ENCODE results near the gene SPATA12.
A peak's percentile ranks its signal among the peaks of the same experiment; 100 is the strongest.
"Not testable (repeated sequence)": the region's sequence is repeated elsewhere in the genome, so short reads cannot be mapped to it uniquely, and the experiment has no call there.

Gene SPATA12

DNA sequence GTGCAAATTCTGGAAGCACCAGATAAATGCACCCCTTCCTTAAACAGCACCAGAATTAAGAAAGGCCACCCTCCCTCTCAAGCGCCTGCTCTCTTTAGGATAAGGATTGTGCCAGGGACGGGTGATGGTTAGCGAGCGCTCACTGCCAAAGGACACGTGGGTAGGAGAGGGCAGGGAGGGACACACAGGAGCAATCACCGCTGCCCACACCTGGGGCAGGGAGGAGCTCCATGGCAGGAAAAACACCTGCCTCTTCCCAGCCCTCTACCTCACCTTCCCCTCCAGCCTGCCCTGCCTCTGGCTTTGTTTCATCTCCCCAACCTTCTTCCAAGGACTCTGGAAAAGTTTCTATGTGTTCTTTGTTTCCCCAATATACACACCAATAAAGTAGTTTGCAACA lies 7.3 kb upstream of the SPATA12 start:
- DNase-seq: no peak

DNA sequence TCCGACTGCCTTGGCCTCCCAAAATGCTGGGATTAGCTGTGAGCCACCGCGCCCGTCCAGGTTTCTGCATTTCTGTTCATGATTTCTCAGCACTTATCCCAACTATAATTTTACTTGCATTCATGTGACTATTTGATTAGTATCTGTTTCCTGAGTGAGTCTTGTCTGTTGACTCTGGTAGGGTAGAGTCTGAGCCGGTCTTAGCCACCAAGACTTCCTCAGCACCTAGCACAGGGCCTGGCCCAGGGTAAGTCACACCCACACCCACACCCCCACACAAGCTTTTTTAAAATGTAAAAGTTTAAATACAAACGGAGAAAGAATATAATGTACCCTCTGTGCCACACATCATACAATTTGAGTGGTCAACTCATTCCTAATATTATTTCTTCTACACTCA lies 3.1 kb upstream of the SPATA12 start:
- no peak for DNase-seq

DNA sequence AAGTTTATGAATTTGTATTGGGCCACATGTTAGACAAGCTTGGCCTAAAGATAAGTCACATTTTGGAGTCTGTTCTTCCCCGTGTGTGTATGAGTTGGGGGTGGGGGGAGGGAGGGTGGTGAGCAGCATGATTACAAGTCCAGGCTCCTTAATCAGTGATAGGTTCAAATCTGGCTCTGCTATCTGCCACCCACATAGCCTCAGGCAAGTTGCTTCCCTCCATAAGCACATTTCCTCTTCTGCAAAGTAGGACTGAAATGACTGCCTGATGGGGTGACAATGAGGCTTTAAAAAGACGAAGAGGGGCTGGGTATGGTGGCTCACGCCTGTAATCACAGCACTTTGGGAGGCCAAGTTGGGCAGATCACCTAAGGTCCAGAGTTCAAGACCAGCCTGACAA lies 1.1 kb upstream of the SPATA12 start:
- DNase-seq: peak; percentile 62

DNA sequence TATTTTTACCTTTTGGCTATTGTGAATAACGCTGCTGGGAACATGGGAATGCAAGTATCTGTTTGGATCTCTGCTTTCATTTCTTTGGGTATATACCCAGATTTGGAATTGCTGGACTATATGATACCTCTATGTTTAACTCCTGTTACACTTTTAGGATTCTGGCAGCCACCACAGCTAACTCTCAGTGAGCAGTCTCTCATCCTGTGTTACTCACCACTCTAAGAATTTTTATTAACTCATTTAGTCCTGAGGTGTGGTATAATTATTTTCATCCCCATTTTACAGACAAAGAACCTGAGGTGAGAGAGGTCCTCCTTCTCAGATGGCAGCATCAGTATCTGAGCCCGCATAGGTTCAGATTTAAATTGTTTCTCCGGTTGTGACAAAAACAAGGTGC lies 1.1 kb downstream of the SPATA12 start:
- DNase-seq: no peak

DNA sequence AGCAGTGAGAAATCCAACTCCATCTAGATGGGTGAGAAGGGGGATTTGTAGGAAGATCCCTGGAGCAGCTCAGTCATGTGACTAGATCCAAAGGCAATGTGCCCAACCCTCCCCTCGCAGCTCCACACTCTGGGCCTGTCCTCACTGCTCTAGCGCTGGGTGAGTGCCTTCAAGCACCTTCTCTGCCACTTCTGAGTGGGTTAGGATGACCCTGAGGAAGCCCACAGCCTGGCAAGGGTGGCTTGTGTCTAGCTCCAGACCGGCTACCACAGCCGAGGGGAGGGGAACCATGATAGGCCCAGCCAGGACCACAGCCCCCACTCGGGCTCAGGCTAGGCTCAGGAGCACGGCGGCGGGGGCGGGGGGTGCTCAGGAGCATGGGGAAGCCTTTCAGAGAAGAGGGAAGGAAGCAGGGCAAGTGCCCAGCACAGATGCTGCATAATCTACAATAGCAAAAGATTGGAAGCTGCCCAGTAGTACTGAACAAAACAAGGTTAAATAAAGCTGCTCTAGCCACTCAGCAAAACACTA lies 1.7 kb downstream of the SPATA12 start:
- DNase-seq: no peak

DNA sequence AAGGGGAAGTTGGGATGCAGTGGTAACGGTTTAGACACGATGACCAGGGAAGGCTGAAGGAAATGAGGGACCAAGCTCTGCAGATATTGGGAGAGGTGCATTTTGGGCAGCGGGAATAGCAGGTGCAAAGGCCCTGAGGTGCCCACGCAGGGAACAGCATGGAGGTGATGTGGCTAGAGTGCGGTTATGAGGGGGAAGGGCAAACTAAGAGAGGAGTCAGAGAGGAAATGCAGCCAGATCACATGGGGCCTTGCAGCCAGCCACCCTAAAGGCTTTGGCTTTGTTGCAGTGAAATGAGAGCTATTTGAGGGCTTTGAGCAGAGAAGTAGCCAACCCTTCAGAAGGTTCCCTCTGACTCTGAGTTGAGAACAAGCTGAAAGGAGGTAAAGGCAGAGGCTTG lies 2.6 kb downstream of the SPATA12 start:
- DNase-seq: no peak

DNA sequence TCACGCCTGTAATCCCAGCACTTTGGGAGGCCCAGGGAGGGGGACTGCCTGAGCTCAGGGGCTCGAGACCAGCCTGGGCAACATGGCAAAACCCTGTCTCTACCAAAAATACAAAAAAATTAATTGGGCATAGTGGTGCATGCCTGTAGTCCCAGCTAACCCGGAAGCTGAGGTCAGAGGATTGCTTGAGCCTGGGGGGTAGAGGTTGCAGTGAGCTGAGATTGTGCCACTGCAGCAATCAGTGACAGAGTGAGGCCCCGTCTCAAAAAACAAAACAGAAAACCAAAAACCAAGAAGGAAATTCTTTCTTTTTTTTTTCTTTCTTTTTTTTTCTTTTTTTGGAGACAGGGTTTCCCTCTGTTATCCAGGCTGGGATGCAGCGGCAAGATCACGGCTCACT lies 3.5 kb downstream of the SPATA12 start:
- DNase-seq: no peak

DNA sequence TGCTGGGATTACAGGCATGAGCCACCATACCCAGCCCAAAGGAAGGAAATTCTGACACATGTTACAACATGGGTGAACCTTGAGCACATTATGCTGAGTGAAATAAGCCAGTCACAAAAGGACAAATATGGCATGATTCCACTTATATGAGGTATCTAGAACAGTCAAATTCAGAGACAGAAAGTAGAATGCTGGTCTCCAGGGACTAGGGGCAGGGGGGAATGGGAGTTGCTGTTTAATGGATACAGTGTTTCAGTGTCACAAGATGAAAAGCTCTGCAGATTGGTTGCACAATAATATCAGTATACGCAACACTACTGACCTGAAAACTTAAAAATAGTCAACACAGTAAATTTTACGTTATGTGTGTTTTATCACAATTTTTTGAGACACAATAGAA lies 4.1 kb downstream of the SPATA12 start:
- DNase-seq: no peak

DNA sequence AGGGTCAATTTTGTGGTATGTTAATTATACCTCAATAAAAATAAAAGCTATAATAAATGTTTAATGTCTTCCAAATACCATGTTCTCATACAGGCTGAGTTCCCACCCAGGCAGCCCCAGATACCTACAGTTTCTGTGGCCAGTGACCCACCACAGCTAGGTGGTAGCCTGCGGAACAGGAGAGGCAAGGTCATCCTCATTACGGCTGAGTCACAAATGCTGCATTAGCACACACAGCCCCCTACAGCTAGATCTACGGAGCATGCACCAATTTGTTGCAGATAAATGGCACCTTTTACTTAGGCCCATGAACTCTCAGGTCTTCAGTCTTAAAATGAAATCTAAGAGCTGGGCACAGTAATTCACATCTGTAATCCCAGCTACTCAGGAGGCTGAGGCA lies 5.1 kb downstream of the SPATA12 start:
- no peak for DNase-seq

DNA sequence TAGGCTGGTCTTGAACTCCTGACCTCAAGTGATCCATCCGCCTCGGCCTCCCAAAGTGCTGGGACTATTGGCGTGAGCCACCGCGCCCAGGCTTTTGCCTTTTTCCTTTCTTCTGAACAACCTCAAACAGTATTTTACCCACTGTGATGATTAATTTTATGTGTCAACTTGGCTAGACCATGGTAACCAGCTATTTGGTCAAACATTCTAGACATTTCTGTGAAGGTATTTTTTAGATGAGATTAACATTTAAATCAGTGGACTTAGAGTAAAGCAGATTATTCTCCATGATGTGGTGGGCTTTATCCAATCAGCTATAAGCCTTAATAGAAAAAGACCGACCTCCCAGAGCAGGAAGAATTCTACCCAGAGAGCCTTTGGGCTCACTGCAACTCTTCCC lies 6.0 kb downstream of the SPATA12 start:
- DNase-seq: no peak

DNA sequence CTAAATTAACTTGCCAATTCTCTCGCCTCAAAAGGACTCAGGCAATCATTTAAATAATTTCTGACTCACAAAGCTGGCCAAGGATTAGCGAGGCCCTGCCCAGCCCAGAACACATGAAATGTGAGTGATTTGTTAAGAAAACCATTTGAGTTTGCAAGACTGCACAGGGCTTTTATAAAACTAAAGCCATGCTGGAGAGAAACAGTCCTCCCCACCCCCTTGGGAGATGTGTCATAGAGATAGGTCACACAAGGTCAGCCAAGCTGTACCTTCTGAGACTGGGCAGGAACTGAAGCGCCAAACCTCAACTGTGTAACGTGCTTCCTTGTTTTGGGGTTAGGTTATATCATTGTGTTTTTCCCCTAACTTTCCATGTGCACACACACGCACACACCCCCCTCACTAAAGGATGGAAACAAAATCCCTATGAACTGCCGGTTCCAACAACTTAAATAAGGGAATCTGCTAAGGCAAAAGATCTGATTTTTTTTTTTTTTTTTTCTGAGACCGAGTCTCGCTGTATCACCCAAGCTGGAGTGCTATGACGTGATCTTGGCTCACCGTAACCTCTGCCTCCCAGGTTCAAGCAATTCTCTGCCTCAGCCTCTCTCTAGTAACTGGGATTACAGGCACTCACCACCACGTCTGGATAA lies 8.1 kb downstream of the SPATA12 start:
- DNase-seq: peak; percentile 44

DNA sequence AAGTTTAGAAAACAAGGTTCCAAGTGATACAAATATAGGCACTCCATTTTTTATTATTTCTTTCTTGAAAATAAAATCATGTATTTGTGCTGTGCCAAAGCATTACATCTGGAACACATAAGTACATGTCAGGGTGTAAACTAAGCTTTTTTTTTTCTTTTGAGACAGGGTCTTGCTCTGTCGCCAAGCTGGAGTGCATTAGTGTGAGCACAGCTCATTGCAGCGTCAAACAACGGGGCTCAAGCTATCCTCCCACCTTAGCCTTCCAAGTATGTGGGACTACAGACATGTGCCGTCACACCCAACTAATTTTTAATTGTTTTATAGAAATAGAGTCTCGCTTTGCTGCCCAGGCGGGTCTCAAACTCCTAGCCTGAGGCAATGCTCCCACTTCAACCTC lies 9.0 kb downstream of the SPATA12 start:
- no peak for DNase-seq

DNA sequence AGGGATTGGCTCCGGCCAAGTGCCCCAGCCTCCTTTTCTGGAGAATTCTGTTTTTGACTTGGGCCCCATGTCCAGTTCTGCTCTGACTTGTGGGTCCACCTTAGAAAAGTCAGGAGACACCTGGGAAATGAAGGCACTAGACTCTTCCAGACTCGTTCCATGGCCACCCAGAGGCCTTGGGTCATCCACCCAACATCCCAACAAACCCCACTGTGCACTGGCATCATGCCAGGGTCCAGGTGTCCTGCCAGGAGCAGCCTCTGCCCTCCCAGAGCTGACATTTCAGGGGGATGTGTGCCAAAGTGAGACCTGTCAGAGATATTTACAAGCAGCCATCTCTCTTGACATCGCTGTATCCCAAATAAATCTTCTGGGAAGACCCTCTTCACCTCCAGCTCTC lies 13.2 kb downstream of the SPATA12 start:
- no peak for DNase-seq

DNA sequence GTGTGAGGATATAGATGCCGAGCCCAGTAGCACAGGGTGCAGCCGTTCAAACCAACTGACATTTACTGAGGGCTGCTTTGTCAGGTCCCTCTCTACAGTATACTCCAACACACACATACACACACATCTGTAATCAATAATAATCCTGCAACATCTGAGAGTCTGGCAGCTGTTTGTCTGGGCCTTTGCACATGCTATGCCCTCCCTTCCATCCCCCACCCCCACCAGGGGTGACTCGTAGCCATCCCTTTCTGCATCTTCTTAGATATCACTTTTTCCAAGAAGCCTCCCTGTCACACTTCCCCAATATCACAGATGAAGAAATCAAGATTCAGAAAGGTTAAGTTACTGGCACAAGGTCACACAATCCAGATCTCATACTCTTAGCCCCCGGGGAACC lies 13.7 kb downstream of the SPATA12 start:
- DNase-seq: no peak

DNA sequence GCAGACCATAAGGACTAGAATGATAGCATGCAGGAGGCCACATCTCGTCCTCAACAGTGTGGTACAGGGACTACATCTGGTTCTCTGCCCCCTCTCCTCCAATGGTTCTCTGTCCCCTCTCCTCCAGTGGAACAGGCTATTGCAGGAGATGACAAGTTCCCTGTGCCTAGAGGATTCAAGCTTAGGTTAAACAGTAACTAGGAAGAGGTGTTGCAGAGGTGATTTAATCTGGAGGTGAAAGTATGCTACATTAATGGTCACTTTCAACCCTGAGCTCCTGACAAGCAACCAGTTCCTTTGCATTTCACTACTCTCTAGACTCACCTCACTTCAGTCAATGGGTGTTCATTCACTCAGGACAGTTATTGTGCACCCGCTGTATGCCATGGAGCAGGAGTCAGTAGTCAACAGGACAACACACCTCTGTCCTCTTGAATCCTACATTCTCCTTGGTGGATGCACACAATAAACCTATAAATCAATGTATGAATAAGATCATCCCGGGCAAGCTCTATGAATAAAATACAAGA lies 16.0 kb downstream of the SPATA12 start:
- no peak for DNase-seq

DNA sequence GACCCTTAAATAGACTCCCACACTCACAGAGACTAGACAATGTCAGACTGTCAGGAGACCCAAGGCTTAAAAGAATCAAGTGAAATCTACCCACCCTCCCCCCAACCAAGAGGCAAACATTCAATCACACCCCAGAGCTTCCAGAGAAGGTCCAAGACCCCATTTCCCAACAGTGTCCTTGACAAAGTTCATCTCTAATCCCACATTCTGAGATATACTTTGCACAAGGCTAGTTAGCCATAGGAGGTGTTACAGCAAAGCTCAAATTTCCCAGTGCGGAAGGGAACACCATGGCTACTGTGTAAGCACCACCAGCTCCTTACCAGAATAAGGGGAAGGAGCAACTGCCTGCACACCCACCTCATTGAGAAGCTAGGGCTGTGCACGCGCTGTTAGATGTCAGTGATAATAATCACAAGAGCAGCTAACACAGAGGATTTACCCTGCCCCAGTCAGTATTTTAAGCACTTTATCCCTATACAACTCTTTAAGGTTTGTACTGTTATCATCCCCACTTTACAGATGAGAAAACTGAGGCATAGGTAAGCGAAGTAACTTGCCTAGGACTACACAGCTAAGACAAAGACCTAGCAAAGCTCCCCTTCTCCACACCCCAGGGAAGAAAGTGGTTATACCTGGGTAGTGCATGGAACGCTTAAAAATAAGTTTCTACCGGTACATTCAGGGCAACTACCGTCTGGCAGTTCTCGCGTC lies 17.3 kb downstream of the SPATA12 start:
- DNase-seq: no peak

DNA sequence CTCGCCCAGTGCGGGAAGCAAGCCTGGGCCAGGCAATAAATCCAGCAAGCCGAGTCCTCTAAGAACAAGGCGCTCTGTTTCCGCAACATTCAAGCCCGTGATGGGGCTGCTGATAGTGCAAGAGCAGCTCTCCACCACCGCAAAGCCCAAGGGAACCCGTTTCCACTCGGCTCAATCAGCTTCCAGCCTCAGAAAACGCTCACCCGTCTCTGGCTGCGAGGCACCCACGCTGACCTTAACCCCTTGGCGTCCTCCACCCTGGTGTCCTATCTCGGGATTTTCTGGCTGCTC lies 17.8 kb downstream of the SPATA12 start:
- peak; percentile 5 for DNase-seq

DNA sequence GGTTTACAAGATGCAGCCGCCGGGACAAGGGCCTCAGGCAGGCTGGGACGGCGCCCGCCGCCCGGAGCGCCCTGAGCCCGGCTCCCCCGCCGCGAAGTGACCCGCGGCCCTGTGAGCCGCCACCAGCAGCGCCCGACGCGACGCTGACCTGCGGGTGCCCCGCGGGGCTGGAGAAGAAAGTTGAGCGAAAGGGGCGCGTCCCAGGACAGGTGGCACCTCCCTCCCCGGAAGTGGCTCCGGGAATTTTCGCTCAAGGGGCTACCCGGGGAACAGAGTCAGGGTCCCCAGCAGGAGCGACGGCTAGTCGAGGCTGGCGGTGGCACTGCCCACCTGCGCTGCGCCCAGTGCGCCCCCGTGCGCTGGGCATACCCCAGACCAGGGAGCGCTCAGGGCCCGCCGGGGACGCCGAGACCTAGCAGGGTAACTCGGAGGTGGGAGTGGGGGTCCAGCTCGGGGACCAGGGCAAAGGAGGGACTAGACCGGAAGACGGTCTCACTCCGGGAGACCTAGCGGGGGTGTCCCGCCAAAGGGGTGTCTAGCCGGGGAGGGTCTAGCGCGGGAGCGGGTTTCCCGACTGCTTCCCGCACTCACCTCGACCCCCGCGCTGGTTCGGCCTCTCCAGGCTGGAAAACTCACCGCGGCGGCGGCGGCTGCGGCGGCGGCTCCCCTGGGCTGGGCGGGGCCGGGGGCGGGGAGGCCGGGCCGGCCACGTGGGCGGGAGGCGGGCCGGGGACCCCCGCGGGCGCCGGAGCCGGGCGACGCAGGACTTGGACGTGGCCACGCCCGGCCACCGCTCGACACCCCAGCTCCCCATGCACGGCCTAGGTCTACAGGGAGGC lies 18.4 kb downstream of the SPATA12 start:
- DNase-seq: no peak

DNA sequence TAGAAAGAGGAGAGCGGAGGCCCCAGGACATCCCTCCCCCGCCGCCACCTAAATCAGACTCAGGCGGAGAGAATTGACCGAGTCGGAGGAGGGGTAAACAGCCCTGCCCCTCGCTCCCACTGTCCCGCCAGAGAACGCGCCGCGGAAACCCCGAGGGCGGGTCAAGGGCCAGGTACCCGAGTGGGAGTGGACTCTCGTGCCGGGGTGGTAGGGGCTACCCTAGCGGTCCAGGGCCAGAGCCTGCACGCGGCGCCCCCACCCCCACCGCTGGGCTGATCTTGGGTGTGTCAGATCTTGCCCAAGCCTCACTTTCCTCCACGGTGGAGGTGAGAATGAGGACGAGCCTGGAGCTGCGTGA lies 19.0 kb downstream of the SPATA12 start:
- DNase-seq: no peak

DNA sequence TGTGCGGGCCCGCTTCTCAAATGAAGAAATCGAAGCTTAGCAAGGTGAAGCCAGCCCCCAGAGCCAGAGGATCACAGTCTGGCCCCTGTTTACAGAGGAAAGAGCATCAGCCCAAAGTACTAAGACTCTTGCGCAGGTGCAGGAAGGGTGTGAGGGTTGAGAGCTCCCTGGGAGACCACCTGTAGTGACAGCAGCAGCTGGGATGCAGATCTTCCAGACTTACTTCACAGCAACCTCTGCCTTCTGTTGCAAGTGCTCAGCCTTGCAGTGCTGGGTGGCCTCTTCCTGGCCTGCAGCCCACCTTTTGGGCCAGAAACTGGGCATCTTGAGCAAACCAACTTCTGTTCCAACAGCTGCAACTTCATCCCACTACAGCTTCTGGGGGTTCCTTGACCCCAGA lies 19.7 kb downstream of the SPATA12 start:
- no peak for DNase-seq

DNA sequence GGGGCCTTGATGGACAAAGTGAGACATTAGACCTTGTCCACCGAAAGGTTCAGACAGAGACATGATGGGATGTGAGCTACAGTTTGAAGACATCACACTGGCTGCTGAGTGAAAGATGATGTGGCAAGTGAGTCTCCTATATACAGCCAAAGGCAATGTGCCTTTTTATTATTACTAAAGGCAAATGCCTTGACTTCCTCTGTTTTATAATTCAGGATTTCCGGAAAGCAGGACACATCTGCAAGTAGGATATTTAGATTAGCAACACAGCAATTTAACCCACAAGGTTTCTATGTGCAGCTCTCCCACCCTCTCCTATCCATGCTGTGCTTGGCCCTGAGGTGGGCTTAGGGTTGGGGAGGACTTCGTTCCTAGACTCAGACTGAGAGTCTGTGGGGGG lies 20.7 kb downstream of the SPATA12 start:
- no peak for DNase-seq

DNA sequence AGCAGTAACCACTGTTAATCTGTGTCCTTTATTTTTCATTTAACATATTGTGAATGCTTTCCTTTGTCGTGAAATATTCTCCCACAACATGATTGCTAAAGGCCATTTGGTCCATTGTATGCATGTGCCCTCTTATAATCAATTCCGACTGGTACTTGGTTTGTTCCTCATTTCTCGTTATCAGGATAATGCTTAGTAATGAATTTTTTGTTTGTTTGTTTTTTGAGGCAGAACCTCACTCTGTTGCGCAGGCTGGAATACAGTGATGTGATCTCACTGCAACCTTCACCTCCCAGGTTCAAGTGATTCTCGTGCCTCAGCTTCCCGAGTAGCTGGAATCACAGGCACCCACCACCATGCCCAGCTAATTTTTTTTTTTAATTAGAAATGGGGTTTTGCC lies 22.0 kb downstream of the SPATA12 start:
- DNase-seq: no peak

DNA sequence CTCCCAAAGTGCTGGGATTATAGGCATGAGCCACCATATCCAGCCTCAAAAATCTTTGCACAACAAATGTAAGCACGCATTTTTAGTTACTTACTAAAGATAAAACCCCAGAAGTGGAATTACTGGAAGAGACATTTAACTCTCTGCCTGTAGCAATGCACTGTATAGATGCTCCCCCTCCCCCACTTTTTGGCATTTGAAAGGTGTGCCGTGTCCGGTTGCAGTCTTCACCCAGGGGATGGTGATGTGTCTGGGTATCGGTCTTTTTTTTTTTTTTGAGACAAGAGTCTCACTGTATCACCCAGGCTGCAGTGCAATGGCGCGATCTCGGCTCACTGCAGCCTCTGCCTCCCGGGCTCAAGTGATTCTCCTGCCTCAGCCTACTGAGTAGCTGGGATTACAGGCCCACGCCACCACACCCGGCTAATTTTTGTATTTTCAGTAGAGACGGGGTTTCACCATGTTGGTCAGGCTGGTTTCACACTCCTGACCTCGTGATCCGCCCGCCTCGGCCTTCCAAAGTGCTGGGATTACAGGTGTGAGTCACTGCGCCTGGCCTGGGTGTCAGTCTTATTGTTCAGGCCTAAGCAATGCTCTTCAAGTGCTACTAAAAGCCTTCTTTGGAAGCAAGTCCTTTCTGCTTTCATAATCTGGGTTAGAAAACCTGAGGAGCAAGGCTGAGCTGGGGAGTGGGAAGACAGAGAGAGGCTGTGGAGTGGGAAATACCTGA lies 23.0 kb downstream of the SPATA12 start:
- not testable (repeated sequence) for DNase-seq

All from OCI-M1 (cell line).